ENCODE data around the gene UAP1L1.

The UAP1L1 gene

GRCh38 chr9:137097761-137098462 is 20.6 kb downstream of the UAP1L1 start:
- H3K36me3 ChIP-seq (ENCODE audit: control insufficient read depth in 1 of 2, insufficient read depth in 2 of 2, low read length in 2 of 2) = peaks cover 62 to 69% of the 10 kb centered on the region in 2 experiments
- no peak overlapping the region for H3K9ac ChIP-seq (ENCODE audit: low read length)
- no peaks in the 10 kb centered on the region for H3K79me1 ChIP-seq (ENCODE audit: low read length)
- no peak overlapping the region for H3K27ac ChIP-seq (ENCODE audit: low read depth, low read length)
- H3K23ac ChIP-seq (ENCODE audit: low read length) = no peak overlapping the region
- no peak for DNase-seq
- H3K27me3 ChIP-seq (ENCODE audit: insufficient read depth, low read length) = no peaks in the 10 kb centered on the region
- H3K18ac ChIP-seq (ENCODE audit: low read length) = no peak overlapping the region
- no peak overlapping the region for H3K4me3 ChIP-seq (ENCODE audit: low read depth, low read length)
- no peak overlapping the region for H3K4me2 ChIP-seq (ENCODE audit: low read length)
- H2BK5ac ChIP-seq (ENCODE audit: low read depth, low read length, poor library complexity) = no peak overlapping the region
- no peak overlapping the region for H2BK12ac ChIP-seq (ENCODE audit: low read length)
- no peak overlapping the region for H3K4ac ChIP-seq (ENCODE audit: low read depth, low read length)
- no peak overlapping the region for H4K8ac ChIP-seq (ENCODE audit: low read depth, low read length)
- H3K9me3 ChIP-seq (ENCODE audit: insufficient read depth, low read depth, low read length) = peaks cover 14% of the 10 kb centered on the region
- no peak overlapping the region for H2AFZ ChIP-seq (ENCODE audit: insufficient read depth, low read length, poor library complexity)
- no peak overlapping the region for H4K12ac ChIP-seq (ENCODE audit: low read depth, low read length)
- no peaks in the 10 kb centered on the region for H3K79me2 ChIP-seq (ENCODE audit: control insufficient read depth, insufficient read depth, low read length, poor library complexity)
- H4K91ac ChIP-seq (ENCODE audit: low read depth, low read length) = no peak overlapping the region
- H2BK120ac ChIP-seq (ENCODE audit: insufficient read depth, low read length, poor library complexity) = no peak overlapping the region
- no peaks in the 10 kb centered on the region for H3K4me1 ChIP-seq (ENCODE audit: control insufficient read depth in 1 of 2, insufficient read depth in 2 of 2, low read length in 2 of 2)
- H2AK5ac ChIP-seq (ENCODE audit: low read length) = no peak overlapping the region
- no peak overlapping the region for H3K14ac ChIP-seq (ENCODE audit: low read length)
- WGBS (ENCODE audit: extremely low coverage, insufficient coverage, insufficient read length) = no CpG with 5 or more reads among the region's 20 CpGs

DNA sequence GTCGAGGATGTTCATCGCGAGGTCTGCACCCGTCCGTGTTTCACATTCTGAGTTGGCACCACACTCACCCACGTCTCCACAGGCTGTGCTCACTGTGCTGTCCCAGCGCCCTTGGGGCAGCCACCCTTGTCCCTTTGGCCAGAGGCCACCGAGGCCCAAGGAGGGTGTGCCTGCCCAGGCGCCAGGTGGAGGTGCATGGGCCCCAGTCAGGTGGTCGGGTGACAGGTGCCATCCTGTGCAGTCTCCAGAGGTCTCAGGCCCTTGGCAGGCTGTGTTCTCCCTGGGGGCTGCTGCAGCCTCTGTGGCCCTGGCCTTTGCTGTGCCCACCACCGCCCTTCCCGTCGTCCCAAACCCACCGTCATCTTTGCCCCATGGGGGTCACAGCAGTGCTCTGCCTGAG is 21.9 kb downstream of the UAP1L1 start:
- Histone ChIP-seq H3K9me3 (ENCODE audit: insufficient read depth, low read depth, low read length) (peaks cover 23% of the 10 kb centered on the region), H4K12ac (ENCODE audit: low read depth, low read length) (no peak overlapping the region), H2BK12ac (ENCODE audit: low read length) (no peak overlapping the region), H2AK5ac (ENCODE audit: low read length) (no peak overlapping the region), H3K79me2 (ENCODE audit: control insufficient read depth, insufficient read depth, low read length, poor library complexity) (no peaks in the 10 kb centered on the region), H3K18ac (ENCODE audit: low read length) (no peak overlapping the region), H3K79me1 (ENCODE audit: low read length) (no peaks in the 10 kb centered on the region), H3K36me3 (ENCODE audit: control insufficient read depth in 1 of 2, insufficient read depth in 2 of 2, low read length in 2 of 2) (peaks cover 73 to 79% of the 10 kb centered on the region in 2 experiments), H2AFZ (ENCODE audit: insufficient read depth, low read length, poor library complexity) (no peak overlapping the region), H3K4me2 (ENCODE audit: low read length) (no peak overlapping the region), H2BK5ac (ENCODE audit: low read depth, low read length, poor library complexity) (no peak overlapping the region), H3K4ac (ENCODE audit: low read depth, low read length) (no peak overlapping the region), H4K8ac (ENCODE audit: low read depth, low read length) (no peak overlapping the region), H3K27ac (ENCODE audit: low read depth, low read length) (no peak overlapping the region), H3K27me3 (ENCODE audit: insufficient read depth, low read length) (no peaks in the 10 kb centered on the region), H3K14ac (ENCODE audit: low read length) (no peak overlapping the region), H3K23ac (ENCODE audit: low read length) (no peak overlapping the region), H3K9ac (ENCODE audit: low read length) (no peak overlapping the region), H3K4me3 (ENCODE audit: low read depth, low read length) (no peak overlapping the region), H4K91ac (ENCODE audit: low read depth, low read length) (no peak overlapping the region), H2BK120ac (ENCODE audit: insufficient read depth, low read length, poor library complexity) (no peak overlapping the region), H3K4me1 (ENCODE audit: control insufficient read depth in 1 of 2, insufficient read depth in 2 of 2, low read length in 2 of 2) (no peaks in the 10 kb centered on the region)
- DNase-seq = no peak
- WGBS (ENCODE audit: extremely low coverage, insufficient coverage, insufficient read length) = no CpG with 5 or more reads among the region's 14 CpGs

DNA sequence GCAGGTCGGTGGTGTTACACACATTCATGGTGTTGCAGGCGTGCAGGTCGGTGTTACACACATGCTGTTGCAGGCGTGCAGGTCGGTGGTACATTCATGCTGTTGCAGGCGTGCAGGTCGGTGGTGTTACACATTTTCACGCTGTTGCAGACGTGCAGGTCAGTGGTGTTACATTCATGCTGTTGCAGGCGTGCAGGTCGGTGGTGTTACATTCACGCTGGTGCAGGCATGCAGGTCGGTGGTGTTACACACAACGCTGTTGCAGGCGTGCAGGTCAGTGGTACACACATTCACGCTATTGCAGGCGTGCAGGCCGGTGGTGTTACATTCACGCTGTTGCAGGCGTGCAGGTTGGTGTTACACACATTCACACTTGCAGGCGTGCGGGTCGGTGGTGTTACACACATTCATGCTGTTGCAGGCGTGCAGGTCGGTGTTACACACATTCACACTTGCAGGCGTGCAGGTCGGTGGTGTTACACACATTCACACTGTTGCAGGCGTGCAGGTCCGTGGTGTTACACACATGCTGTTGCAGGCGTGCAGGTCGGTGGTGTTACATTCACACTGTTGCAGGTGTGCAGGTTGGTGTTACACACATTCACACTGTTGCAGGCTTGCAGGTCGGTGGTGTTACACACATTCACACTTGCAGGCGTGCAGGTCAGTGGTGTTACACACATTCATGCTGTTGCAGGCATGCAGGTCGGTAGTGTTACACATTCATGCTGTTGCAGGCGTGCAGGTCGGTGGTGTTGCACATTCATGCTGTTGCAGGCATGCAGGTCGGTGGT is 26.1 kb downstream of the UAP1L1 start:
- no peak overlapping the region for H3K14ac ChIP-seq (ENCODE audit: low read length)
- DNase-seq = no peak
- no peak overlapping the region for H3K27ac ChIP-seq (ENCODE audit: low read depth, low read length)
- H3K36me3 ChIP-seq (ENCODE audit: control insufficient read depth in 1 of 2, insufficient read depth in 2 of 2, low read length in 2 of 2) = peaks cover 83 to 88% of the 10 kb centered on the region in 2 experiments
- no peak overlapping the region for H3K4me2 ChIP-seq (ENCODE audit: low read length)
- no peak overlapping the region for H3K9ac ChIP-seq (ENCODE audit: low read length)
- H4K12ac ChIP-seq (ENCODE audit: low read depth, low read length) = no peak overlapping the region
- H3K4ac ChIP-seq (ENCODE audit: low read depth, low read length) = no peak overlapping the region
- no peak overlapping the region for H4K8ac ChIP-seq (ENCODE audit: low read depth, low read length)
- no peaks in the 10 kb centered on the region for H3K4me1 ChIP-seq (ENCODE audit: control insufficient read depth in 1 of 2, insufficient read depth in 2 of 2, low read length in 2 of 2)
- no peak overlapping the region for H2AK5ac ChIP-seq (ENCODE audit: low read length)
- no peak overlapping the region for H2AFZ ChIP-seq (ENCODE audit: insufficient read depth, low read length, poor library complexity)
- no peak overlapping the region for H3K23ac ChIP-seq (ENCODE audit: low read length)
- no peak overlapping the region for H2BK120ac ChIP-seq (ENCODE audit: insufficient read depth, low read length, poor library complexity)
- no CpG with 5 or more reads among the region's 37 CpGs for WGBS (ENCODE audit: extremely low coverage, insufficient coverage, insufficient read length)
- H3K4me3 ChIP-seq (ENCODE audit: low read depth, low read length) = peak overlapping the region; percentile 37
- H4K91ac ChIP-seq (ENCODE audit: low read depth, low read length) = no peak overlapping the region
- no peak overlapping the region for H2BK12ac ChIP-seq (ENCODE audit: low read length)
- no peak overlapping the region for H2BK5ac ChIP-seq (ENCODE audit: low read depth, low read length, poor library complexity)
- peaks cover 25% of the 10 kb centered on the region for H3K9me3 ChIP-seq (ENCODE audit: insufficient read depth, low read depth, low read length)
- H3K79me1 ChIP-seq (ENCODE audit: low read length) = no peaks in the 10 kb centered on the region
- H3K27me3 ChIP-seq (ENCODE audit: insufficient read depth, low read length) = no peaks in the 10 kb centered on the region
- H3K79me2 ChIP-seq (ENCODE audit: control insufficient read depth, insufficient read depth, low read length, poor library complexity) = no peaks in the 10 kb centered on the region
- H3K18ac ChIP-seq (ENCODE audit: low read length) = no peak overlapping the region

- Histone ChIP-seq H4K8ac (ENCODE audit: low read depth, low read length) (no peak overlapping the region), H3K4me2 (ENCODE audit: low read length) (no peak overlapping the region), H3K4ac (ENCODE audit: low read depth, low read length) (no peak overlapping the region), H3K79me2 (ENCODE audit: control insufficient read depth, insufficient read depth, low read length, poor library complexity) (no peaks in the 10 kb centered on the region), H3K18ac (ENCODE audit: low read length) (no peak overlapping the region), H2BK12ac (ENCODE audit: low read length) (no peak overlapping the region), H3K79me1 (ENCODE audit: low read length) (no peaks in the 10 kb centered on the region), H3K27ac (ENCODE audit: low read depth, low read length) (no peak overlapping the region), H2AFZ (ENCODE audit: insufficient read depth, low read length, poor library complexity) (no peak overlapping the region), H4K91ac (ENCODE audit: low read depth, low read length) (no peak overlapping the region), H4K12ac (ENCODE audit: low read depth, low read length) (no peak overlapping the region), H3K4me1 (ENCODE audit: control insufficient read depth in 1 of 2, insufficient read depth in 2 of 2, low read length in 2 of 2) (no peaks in the 10 kb centered on the region), H2BK120ac (ENCODE audit: insufficient read depth, low read length, poor library complexity) (no peak overlapping the region), H2BK5ac (ENCODE audit: low read depth, low read length, poor library complexity) (no peak overlapping the region), H3K9ac (ENCODE audit: low read length) (no peak overlapping the region), H3K4me3 (ENCODE audit: low read depth, low read length) (no peak overlapping the region), H3K9me3 (ENCODE audit: insufficient read depth, low read depth, low read length) (peaks cover 25% of the 10 kb centered on the region), H3K36me3 (ENCODE audit: control insufficient read depth in 1 of 2, insufficient read depth in 2 of 2, low read length in 2 of 2) (peaks cover 77 to 84% of the 10 kb centered on the region in 2 experiments), H3K23ac (ENCODE audit: low read length) (no peak overlapping the region), H3K14ac (ENCODE audit: low read length) (no peak overlapping the region), H3K27me3 (ENCODE audit: insufficient read depth, low read length) (no peaks in the 10 kb centered on the region), H2AK5ac (ENCODE audit: low read length) (no peak overlapping the region)
- DNase-seq = no peak
- no CpG with 5 or more reads among the region's 31 CpGs for WGBS (ENCODE audit: extremely low coverage, insufficient coverage, insufficient read length)
Measured at GRCh38 chr9:137105814-137106661, 28.7 kb downstream of the UAP1L1 start.
